ENCODE measurements around the gene VOPP1. TPM values are rescaled to one million over a fixed set of nuclear protein-coding genes. Genes with fewer than 3 reads are reported as not detected.

VOPP1 gene
- total RNA-seq, 1 donor from 2014 or later = 23.7 TPM

DNA sequence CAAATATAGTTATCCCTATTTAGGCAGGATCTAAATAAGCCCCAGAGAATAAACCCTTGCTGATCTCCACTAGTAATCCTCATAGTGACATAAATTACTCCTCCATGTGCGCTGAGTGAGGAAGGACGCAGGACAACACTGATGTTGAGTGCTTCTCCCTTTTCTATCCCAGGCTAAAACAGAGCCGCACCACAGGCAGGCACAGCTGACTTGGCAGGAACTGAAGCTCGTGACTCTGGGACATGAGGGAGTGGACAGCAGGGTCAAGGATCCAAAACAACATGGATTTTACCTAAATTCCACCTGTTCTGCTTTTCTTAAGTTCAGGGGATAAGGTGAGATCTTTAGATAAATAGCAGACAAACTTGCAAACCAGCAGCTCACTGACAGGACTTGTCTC is 46.0 kb downstream of the VOPP1 start:
- no peaks in the 10 kb centered on the region for H3K27me3 ChIP-seq (ENCODE audit: low read depth)
- H3K4me1 ChIP-seq = peaks cover 30% of the 10 kb centered on the region
- intact Hi-C loops (cut with micrococcal nuclease) = no loop called here
- no peaks in the 10 kb centered on the region for H3K36me3 ChIP-seq
- H3K27ac ChIP-seq (replicated peaks) = peak overlapping the region; percentile 32
- TF ChIP-seq, protein P1, sequence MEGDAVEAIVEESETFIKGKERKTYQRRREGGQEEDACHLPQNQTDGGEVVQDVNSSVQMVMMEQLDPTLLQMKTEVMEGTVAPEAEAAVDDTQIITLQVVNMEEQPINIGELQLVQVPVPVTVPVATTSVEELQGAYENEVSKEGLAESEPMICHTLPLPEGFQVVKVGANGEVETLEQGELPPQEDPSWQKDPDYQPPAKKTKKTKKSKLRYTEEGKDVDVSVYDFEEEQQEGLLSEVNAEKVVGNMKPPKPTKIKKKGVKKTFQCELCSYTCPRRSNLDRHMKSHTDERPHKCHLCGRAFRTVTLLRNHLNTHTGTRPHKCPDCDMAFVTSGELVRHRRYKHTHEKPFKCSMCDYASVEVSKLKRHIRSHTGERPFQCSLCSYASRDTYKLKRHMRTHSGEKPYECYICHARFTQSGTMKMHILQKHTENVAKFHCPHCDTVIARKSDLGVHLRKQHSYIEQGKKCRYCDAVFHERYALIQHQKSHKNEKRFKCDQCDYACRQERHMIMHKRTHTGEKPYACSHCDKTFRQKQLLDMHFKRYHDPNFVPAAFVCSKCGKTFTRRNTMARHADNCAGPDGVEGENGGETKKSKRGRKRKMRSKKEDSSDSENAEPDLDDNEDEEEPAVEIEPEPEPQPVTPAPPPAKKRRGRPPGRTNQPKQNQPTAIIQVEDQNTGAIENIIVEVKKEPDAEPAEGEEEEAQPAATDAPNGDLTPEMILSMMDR (IDR thresholded peaks at IDR 0.05; ENCODE audit: borderline replicate concordance) = no peak
- no peak for DNase-seq
- H3K4me3 ChIP-seq = no peak overlapping the region
- no peaks in the 10 kb centered on the region for H3K9me3 ChIP-seq (replicated peaks)

DNA sequence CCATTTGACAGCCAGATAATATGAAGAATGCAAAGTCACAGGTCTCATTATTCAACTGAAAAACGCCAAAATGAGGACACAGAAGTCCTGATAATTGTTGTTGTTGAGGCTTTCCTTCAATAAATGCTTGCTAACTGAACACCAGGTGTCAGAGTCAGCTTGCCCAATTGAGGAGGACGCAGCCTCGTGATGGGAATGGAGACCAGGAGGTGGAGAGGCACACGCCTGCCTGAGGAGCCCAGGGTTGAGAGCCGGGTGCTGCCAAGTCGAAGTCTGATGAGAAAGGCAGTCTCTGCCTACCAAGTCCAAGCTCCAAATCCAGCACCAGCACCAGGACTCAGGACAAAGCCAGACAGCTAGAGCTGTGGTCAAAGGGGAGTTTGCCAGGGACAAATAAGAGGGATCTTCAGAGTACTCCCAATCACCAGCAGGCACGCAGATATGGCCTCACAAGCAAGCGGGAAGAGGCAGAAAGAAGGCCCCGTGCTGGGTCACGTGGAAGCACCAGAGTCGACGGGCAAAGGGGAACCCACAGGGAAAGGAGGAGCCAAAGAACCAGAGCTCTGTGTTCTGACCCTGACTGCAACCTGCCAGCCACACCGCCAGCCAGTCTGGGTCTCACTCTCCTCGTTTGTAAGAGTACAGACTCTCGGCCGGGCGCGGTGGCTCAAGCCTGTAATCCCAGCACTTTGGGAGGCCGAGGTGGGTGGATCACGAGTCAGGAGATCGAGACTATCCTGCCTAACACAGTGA is 47.6 kb downstream of the VOPP1 start:
- TF ChIP-seq, protein P1 (IDR thresholded peaks at IDR 0.05; ENCODE audit: borderline replicate concordance) = no peak
- H3K27me3 ChIP-seq (ENCODE audit: low read depth) = no peaks in the 10 kb centered on the region
- intact Hi-C loops (cut with micrococcal nuclease) = no loop called here
- peaks cover 19% of the 10 kb centered on the region for H3K4me1 ChIP-seq
- no peak overlapping the region for H3K4me3 ChIP-seq
- no peaks in the 10 kb centered on the region for H3K9me3 ChIP-seq (replicated peaks)
- no peak overlapping the region for H3K27ac ChIP-seq (replicated peaks)
- peaks cover 2% of the 10 kb centered on the region for H3K36me3 ChIP-seq
- no peak for DNase-seq

DNA sequence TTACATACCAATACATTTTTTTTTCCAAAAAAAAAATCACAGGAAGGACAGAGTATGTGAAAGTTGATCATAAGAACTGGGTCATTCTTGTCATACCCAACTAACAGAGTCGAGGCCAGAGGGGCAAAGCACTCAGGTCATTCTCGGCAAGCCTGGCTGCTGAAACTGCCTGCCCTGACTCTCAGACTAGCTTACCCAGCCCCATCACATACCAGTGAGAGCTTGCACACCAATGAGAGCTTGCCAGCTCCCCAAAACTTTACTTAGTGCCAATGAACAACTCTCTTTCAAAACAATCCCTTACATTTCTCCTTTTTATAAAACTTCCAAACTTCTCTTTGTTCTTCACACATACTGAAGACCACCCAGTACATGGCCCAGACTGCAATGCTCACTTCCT is 48.9 kb downstream of the VOPP1 start:
- Histone ChIP-seq H3K4me3 (no peak overlapping the region), H3K27ac (replicated peaks) (no peak overlapping the region), H3K9me3 (replicated peaks) (no peaks in the 10 kb centered on the region), H3K4me1 (peaks cover 19% of the 10 kb centered on the region), H3K36me3 (peaks cover 7% of the 10 kb centered on the region), H3K27me3 (ENCODE audit: low read depth) (no peaks in the 10 kb centered on the region)
- intact Hi-C loops (cut with micrococcal nuclease) = no loop called here
- DNase-seq = no peak
- TF ChIP-seq, protein P1 (IDR thresholded peaks at IDR 0.05; ENCODE audit: borderline replicate concordance) = no peak

DNA sequence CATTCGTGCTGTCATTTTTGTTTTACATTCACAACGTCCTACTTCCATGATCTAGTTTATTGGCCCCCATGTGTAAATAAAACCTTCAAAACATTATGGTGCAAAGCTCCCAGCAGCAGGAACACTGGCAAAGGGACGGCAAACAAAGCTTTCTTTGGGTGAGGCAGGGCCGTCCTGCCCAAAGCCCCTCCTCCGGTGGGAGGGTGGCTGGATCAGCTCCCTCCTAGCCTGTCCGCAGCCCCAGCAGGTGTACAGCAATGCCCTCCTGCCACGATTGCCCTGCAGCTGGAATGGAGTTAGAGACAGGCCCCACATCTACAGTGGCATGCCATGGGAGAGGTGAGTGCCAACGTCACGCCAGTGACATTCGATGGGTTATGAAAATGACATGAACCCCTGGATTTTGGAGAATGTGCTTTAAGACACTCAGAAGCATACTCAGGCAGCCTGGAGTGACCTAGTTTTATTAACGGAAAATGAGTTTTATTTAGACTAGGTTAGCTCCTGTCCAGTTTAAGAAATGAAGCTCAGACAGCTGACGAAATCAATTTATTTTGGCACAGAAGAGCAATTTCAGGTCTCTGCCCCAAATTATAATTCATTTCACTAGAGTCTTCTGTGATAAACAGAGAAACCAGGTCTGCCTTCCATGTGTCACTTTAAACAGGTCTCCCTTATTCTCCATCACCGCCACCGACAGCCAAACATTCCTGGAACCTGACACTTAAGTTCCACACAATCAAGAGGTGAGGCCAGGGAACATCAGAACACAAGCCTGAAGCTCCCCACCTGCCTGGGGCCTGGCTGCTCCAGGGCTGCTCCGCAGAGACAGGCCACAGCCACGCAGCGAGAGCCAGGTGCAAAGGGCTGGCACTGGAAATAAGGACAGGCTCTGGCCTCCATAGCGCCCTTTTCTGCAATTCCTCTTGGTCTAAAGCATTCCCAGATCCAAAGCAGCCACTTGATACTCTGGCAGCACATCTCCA is 50.1 kb downstream of the VOPP1 start:
- intact Hi-C loops (cut with micrococcal nuclease) = no loop called here
- Histone ChIP-seq H3K36me3 (peaks cover 15% of the 10 kb centered on the region), H3K27me3 (ENCODE audit: low read depth) (no peaks in the 10 kb centered on the region), H3K4me3 (no peak overlapping the region), H3K9me3 (replicated peaks) (no peaks in the 10 kb centered on the region), H3K4me1 (peaks cover 19% of the 10 kb centered on the region), H3K27ac (replicated peaks) (no peak overlapping the region)
- TF ChIP-seq, protein P1 (IDR thresholded peaks at IDR 0.05; ENCODE audit: borderline replicate concordance) = no peak
- no peak for DNase-seq

DNA sequence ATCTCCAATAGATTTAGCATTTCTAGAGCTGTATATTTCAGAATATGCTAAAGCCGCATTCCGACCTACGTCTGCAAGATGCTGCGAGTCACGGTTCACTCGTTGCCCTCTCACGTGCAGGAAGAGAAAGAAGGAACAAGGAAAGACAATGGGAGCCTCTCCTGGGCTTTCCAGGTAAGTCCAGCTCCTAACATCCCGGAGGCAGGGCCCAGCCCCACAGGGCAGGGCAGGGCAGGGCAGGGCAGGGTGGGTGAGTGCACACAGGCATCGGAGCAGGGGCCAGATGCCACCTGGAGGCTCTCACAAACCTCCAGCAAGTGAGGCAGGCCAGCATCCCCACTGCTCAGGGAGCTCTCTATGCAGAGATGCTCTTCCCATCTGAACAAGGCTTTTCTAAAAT is 50.8 kb downstream of the VOPP1 start:
- no peak for DNase-seq
- Histone ChIP-seq H3K4me3 (no peak overlapping the region), H3K4me1 (peaks cover 19% of the 10 kb centered on the region), H3K9me3 (replicated peaks) (no peaks in the 10 kb centered on the region), H3K36me3 (peaks cover 16% of the 10 kb centered on the region), H3K27me3 (ENCODE audit: low read depth) (no peaks in the 10 kb centered on the region), H3K27ac (replicated peaks) (no peak overlapping the region)
- TF ChIP-seq, protein P1 (IDR thresholded peaks at IDR 0.05; ENCODE audit: borderline replicate concordance) = no peak
- intact Hi-C loops (cut with micrococcal nuclease) = no loop called here

All from left ventricle myocardium inferior (tissue), 1 donor.